Activated CD8-positive, alpha-beta memory T cell treated with anti-CD3 and anti-CD28 coated beads, Interleukin-2, amount 10 ng/mL, durations not matched to agents 7 days and 5 days (primary cell): ENCODE measurements around the gene BIN1. TPM values are rescaled to one million over a fixed set of nuclear protein-coding genes. Genes with fewer than 3 reads are reported as not detected.

Source experiments
- ATAC-seq: fragments of 150-1000 bp; cut with Tn5 transposase; one replicate; pipeline ENCODE4 v1.10.0; 2021; ENCODE audit warnings: moderate library complexity
- CTCF ChIA-PET: fragments of 350-600 bp; sonication (Branson Sonifier 250); formaldehyde crosslinking; loops from one replicate; lab custom pipeline; 2021; ENCODE audit warnings: antibody characterized with exemption; lab: Charles Lee
- DNase-seq: peaks from one replicate; pipeline ENCODE4 v3.0.0-alpha.2; 2020
- H3K27ac Mint-ChIP-seq: one replicate; pipeline ENCODE4 v1.8.0; 2021; ENCODE audit warnings: mild to moderate bottlenecking, mixed read lengths
- H3K27me3 Mint-ChIP-seq: one replicate; pipeline ENCODE4 v1.8.0; 2021; ENCODE audit warnings: mixed read lengths
- H3K36me3 Mint-ChIP-seq: one replicate; pipeline ENCODE4 v1.8.0; 2021; ENCODE audit warnings: mild to moderate bottlenecking, mixed read lengths
- H3K4me1 Mint-ChIP-seq: one replicate; pipeline ENCODE4 v1.8.0; 2021; ENCODE audit warnings: mixed read lengths
- H3K4me3 Mint-ChIP-seq: one replicate; pipeline ENCODE4 v1.8.0; 2021; ENCODE audit warnings: mild to moderate bottlenecking, moderate library complexity, mixed read lengths
- H3K9me3 Mint-ChIP-seq: one replicate; pipeline ENCODE4 v1.8.0; 2022; ENCODE audit warnings: low read depth, mixed read lengths
- total RNA-seq, 2 experiments: library from RNA; stranded (reverse); gene quantifications; one replicate each; pipeline ENCODE4 v1.2.3, GENCODE V29; 2021

BIN1 gene
- total RNA-seq, 2 experiments from 2014 or later, result 105 to 152 TPM

DNA sequence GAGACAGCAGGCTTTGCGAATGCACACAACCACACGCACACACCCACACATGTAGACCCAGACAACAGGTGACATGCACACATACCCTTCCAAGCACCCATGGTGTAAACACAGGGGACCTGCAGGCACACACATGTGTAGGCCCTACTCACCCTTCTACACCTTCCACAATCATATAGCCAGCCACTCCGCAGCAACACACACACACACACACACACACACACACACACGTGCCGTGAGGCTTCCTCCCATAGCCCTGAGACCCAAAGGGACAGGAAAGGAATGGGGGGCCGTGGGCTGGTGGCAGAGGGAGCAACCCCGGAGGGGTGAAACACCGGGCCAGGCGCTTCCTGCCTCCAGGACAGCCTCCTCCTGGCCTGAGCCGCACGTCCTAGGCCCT is 37.4 kb downstream of the BIN1 start:
- ATAC-seq, result no peak
- Mint-ChIP-seq H3K27ac (peak overlapping the region; percentile 45), H3K27me3 (no peaks in the 10 kb centered on the region), H3K36me3 (peaks cover 6% of the 10 kb centered on the region), H3K4me3 (no peak overlapping the region), H3K9me3 (no peaks in the 10 kb centered on the region), H3K4me1 (peaks cover 38% of the 10 kb centered on the region)
- CTCF ChIA-PET, result interaction anchor here (2.2 to 7.2 kb wide), 3 partner anchors 10 to 128 kb away, joined by 7 to 94 read pairs (median 22); no protein-coding TSS in a partner anchor
- DNase-seq, result no peak

DNA sequence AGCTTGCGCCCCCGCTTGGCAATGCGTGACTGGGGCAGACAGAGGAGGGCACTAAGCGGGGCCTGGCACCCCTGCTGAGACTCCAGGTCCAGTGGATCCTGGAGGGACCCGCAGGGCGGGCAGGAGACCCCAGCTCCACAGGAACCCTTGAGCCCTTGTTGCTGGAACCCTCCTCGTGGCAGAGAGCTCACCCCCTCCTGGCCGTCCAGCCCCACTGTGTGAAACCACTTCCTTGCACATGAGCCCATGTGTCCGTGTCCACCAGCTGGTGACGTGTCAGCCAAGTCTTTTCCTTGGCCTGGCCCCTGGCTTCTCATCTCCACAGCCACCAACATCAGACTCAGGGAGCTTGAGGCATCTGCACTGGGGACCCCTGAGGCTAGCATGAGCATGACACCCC is 38.0 kb downstream of the BIN1 start:
- H3K27ac Mint-ChIP-seq, result no peak overlapping the region
- no peaks in the 10 kb centered on the region for H3K27me3 Mint-ChIP-seq
- ATAC-seq (no peak), DNase-seq (no peak)
- H3K36me3 Mint-ChIP-seq, result peaks cover 6% of the 10 kb centered on the region
- no peak overlapping the region for H3K4me3 Mint-ChIP-seq
- H3K4me1 Mint-ChIP-seq, result peaks cover 41% of the 10 kb centered on the region
- H3K9me3 Mint-ChIP-seq, result no peaks in the 10 kb centered on the region
- CTCF ChIA-PET, result interaction anchor here (1.5 to 7.2 kb wide), 6 partner anchors 11 to 128 kb away, joined by 5 to 94 read pairs (median 10); no protein-coding TSS in a partner anchor

DNA sequence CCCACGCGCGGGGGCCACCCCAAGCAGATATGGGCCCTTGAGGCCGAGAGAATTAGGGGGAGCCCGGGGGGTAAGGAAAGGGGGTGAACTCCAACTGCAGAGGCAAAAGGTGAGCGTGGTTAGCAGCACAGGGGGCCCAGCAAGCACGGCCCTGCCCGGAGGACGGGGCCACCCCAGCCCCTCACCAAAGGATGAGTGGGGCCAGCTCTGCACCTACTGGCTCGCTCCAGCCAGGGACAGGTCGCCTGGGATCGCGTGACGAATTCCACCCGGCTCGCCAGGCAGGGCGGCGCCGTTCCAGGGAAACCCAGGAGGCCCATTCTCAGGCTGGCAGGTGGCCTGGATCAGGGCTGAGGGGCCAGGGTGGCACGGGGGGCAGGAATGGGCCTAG is 38.6 kb downstream of the BIN1 start:
- DNase-seq (no peak), ATAC-seq (no peak)
- peaks cover 9% of the 10 kb centered on the region for H3K36me3 Mint-ChIP-seq
- H3K9me3 Mint-ChIP-seq, result no peaks in the 10 kb centered on the region
- H3K4me3 Mint-ChIP-seq, result no peak overlapping the region
- no peak overlapping the region for H3K27ac Mint-ChIP-seq
- CTCF ChIA-PET, result interaction anchor here (0.7 to 7.2 kb wide), 24 partner anchors 11 to 412 kb away, joined by 3 to 94 read pairs (median 4); partner anchors contain the start of gene ERCC3
- H3K4me1 Mint-ChIP-seq, result peaks cover 41% of the 10 kb centered on the region
- H3K27me3 Mint-ChIP-seq, result no peaks in the 10 kb centered on the region

DNA sequence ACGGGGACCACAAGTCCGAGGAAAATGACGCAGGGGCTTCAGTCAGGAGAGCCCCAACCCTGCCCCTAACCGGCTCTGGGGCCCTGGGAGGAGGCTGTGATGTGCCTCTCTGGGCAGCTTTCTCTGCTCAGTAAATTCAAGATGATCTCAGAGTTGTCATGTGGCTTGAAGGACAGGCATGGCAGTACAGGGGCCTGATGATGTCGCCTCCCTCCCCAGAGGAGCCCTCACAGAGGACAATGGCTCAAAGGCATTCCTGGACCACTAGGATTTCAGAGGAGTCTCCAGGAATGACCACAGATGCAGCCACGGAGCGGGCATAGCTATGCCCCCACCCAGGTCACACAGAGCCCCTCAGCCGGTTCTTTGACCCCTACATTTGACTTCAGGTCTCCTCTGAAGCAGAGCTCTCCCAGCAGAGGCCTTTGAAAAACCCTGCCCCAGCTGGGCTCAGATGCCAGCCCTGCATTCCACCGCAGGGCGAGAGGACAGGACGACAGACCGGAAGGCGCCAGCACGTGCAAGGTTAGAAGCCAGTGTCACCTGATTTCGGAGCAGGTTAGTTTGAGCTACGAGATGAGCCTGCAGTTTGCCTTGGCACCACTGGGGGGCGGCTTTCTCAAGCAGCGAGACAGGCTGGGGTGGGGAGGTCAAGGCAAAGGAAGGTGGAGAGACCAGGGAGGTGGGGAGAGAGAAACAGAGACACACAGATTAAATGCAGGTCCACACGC is 39.2 kb downstream of the BIN1 start:
- CTCF ChIA-PET, result interaction anchor here (0.7 to 7.2 kb wide), 26 partner anchors 11 to 412 kb away, joined by 3 to 94 read pairs (median 4); partner anchors contain the start of gene ERCC3
- Mint-ChIP-seq H3K4me1 (peaks cover 41% of the 10 kb centered on the region), H3K4me3 (no peak overlapping the region), H3K27me3 (no peaks in the 10 kb centered on the region), H3K36me3 (peaks cover 12% of the 10 kb centered on the region), H3K27ac (peak overlapping the region; percentile 22), H3K9me3 (no peaks in the 10 kb centered on the region)
- ATAC-seq (peak; percentile 18), DNase-seq (peak; percentile 82)

DNA sequence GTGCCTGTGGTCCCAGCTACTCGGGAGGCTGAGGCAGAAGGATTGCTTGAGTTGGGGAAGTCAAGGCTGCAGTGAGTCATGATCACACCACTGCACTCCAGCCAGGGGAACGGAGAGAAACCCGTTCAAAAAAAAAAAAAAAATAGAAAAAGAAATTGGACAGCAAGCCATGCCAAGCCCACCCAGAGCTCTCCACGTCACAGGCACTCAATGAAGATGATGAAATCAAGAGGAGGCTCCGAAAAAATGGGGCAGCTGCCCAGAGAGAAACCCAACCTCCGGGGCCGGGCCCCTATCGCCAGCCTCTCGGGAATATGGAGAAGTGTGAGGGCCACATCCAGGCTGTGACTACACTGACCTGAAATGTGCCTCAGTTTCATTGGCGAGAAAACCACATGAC is 40.0 kb downstream of the BIN1 start:
- Mint-ChIP-seq H3K4me3 (no peak overlapping the region), H3K36me3 (peaks cover 15% of the 10 kb centered on the region), H3K9me3 (no peaks in the 10 kb centered on the region), H3K27ac (peak overlapping the region; percentile 41), H3K4me1 (peaks cover 44% of the 10 kb centered on the region), H3K27me3 (no peaks in the 10 kb centered on the region)
- DNase-seq (no peak), ATAC-seq (no peak)
- CTCF ChIA-PET, result interaction anchor here (1.2 to 7.2 kb wide), 5 partner anchors 13 to 413 kb away, joined by 4 to 94 read pairs (median 13); no protein-coding TSS in a partner anchor

DNA sequence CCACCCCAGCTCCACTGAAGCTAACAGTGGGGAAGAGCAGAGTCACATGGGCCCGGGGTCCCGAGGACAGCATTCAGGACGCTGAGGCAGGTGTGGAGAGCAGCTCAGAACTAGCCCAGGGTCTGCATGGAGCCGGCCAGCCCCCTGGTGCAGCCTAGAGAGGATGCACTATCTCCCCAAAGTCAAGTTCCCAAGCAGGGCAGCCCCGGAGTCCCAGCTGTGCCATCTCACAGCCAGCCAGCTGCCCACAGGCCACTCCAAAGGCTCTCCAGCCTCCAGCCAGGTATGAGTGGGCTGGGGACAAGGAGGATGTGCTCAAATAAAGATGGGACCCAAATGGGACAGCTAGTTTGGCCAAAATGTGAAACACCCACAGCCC is 41.0 kb downstream of the BIN1 start:
- DNase-seq (no peak), ATAC-seq (no peak)
- Mint-ChIP-seq H3K4me1 (peaks cover 42% of the 10 kb centered on the region), H3K27me3 (no peaks in the 10 kb centered on the region), H3K36me3 (peaks cover 15% of the 10 kb centered on the region), H3K27ac (no peak overlapping the region), H3K4me3 (no peak overlapping the region), H3K9me3 (no peaks in the 10 kb centered on the region)
- CTCF ChIA-PET, result interaction anchor here (7.2 kb wide), 1 partner anchor 14 kb away, joined by 94 read pairs; no protein-coding TSS in a partner anchor

DNA sequence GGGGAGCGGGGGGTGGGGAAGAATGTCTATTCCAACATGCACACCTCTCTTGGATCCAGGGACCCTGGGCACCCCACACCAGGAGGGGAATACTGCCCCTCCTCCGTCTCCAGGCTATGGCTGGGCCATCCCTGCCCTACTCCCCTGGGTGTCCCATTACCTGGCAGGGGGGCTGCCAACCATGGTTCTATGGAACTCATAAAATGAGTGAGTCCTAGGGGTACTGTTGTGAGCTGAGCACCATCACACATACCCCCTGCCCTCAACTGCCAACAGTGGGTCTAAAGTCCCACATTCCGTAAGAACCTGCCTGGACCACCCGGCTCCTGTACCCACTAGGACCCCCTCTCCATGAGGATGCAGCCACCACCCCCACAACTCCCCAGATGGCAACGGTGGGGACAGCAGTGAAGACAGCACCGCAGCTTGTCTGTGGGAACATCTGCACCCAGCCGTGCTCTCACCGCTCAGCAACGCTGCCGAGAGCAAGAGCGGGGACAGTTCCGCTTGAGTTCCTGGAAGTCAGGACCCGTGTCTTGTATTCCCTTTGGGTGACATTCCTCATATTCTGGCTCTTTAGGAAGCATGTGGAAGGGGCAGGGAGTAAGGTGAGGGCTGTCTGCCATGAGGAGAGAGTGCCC is 41.5 kb downstream of the BIN1 start:
- Mint-ChIP-seq H3K9me3 (no peaks in the 10 kb centered on the region), H3K4me3 (no peak overlapping the region), H3K27ac (peak overlapping the region; percentile 58), H3K36me3 (peaks cover 15% of the 10 kb centered on the region), H3K27me3 (no peaks in the 10 kb centered on the region), H3K4me1 (peaks cover 37% of the 10 kb centered on the region)
- no peak for DNase-seq
- CTCF ChIA-PET, result interaction anchor here (0.6 to 7.2 kb wide), 2 partner anchors 14 to 26 kb away, joined by 3 to 94 read pairs; no protein-coding TSS in a partner anchor
- ATAC-seq, result no peak

DNA sequence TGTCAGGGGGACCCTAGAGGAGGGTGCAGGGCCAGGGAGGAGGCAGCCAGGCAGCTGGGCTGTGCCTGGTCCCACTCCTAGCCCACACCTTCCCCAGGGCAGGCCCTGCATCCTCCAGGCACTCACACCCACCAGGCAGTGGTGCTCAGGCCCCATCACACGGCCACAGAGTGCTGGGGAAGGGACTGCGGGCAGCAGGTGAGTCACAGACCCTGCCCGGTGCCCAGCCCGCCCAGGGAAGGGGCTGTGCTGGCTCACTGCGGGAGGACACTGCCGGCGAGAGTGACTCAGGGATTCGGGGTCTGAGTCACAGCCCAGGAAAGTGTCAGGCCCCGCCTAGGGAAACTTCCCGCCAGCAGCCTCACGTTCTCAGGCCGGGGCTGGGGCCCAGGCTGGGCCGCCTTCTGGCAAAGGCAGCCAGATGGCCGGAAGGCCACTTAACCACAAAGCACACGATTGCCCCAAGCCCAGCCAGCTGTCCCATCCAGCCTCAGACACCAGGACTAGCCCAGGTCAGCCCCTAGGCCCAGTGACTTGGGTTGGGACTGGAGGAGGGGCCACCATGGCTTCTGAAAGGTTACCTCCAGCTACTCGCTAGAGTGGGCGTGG is 42.2 kb downstream of the BIN1 start:
- Mint-ChIP-seq H3K4me1 (peaks cover 37% of the 10 kb centered on the region), H3K27me3 (no peaks in the 10 kb centered on the region), H3K9me3 (no peaks in the 10 kb centered on the region), H3K4me3 (no peak overlapping the region), H3K27ac (peak overlapping the region; percentile 77), H3K36me3 (peaks cover 13% of the 10 kb centered on the region)
- DNase-seq (peak; percentile 90), ATAC-seq (peak; percentile 92)
- CTCF ChIA-PET, result interaction anchor here (0.6 to 7.2 kb wide), 3 partner anchors 15 to 26 kb away, joined by 3 to 94 read pairs (median 4); no protein-coding TSS in a partner anchor

DNA sequence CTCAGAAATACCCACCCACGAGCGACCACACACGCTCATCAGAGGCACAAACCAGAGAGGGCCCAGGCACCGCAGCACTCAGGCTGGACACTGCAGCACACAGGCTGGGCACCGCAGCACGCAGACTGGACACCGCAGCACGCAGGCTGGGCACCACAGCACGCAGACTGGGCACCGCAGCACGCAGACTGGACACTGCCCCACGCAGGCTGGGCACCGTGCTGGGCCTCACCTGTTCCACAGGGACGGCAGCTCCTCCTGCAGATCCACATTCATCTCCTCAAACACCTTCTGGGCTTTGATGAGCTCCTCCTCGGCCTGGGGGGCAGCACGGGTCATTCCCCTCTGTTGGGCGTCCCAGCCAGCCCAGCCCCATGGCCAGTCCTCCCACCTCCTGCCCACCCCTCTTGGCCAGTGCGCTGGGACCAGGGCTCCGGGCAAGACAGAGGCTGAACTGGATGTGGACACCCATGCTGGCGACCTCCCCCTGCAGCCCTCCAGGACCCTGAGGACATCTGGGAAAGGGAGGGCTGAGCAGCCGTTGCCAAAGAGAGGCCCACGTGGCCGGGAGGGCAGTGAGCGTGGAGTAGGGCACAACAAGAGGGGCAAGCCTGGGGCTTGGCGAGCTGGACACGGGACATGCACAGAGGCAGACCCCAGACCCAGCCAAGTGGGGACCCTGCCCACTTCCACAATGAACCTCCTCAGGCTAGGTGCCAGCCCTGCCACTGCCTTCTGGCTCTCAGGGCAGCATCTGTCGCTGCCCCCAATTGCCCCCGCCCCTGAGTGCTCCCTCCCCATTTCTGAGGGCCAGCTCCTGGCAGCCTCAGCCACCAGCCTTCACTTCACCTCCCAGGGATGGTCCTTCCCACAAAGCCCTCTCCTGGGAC is 43.0 kb downstream of the BIN1 start:
- no peak overlapping the region for H3K4me3 Mint-ChIP-seq
- DNase-seq (no peak), ATAC-seq (no peak)
- H3K9me3 Mint-ChIP-seq, result no peaks in the 10 kb centered on the region
- peaks cover 9% of the 10 kb centered on the region for H3K36me3 Mint-ChIP-seq
- CTCF ChIA-PET, result interaction anchor here (0.5 to 7.2 kb wide), 3 partner anchors 8 to 16 kb away, joined by 3 to 94 read pairs (median 4); no protein-coding TSS in a partner anchor
- H3K27ac Mint-ChIP-seq, result peak overlapping the region; percentile 77
- peaks cover 29% of the 10 kb centered on the region for H3K4me1 Mint-ChIP-seq
- H3K27me3 Mint-ChIP-seq, result no peaks in the 10 kb centered on the region

DNA sequence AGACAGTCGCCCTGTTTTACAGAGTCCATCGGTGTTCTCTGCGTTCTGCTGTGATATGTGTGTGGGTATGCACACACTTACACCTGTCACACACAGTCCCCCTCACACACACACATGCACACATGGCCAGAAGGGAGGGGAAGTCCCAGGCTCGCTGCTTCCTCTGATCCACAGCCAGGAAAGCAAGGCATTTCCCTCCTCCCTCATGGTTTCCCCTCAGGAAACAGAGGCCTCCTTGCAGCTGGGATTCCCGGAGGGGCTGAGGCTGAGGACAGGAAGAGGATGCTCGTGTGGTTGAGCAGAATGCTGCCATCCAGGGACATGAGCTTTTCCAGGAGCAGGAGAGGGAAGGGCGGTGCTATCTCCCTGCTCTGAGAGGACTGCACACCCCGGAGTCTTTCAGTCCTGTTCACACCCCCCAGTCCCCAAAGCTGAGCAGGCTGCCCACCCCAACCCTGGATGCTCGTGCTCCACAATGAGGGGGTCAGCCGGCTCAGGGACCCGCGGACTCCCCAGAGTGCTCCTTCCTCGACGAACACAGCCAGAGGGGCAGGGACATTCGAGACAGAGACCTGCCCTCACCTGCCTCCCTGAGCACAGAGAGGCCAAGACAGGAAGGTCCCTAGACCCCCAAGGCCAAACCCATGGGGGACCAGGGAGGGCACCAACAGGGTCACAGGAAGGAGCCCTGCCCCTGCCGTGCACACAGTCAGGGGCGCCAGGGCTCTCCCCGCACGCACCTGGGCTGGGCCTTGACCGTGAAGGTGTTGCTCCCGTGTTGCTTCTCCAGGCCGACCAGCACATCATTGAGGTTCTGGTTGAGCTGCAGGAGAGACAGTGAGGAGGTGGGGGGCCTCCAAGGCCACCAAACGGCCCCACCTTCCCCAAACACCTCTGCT is 45.3 kb downstream of the BIN1 start:
- no peak overlapping the region for H3K4me3 Mint-ChIP-seq
- peaks cover 14% of the 10 kb centered on the region for H3K36me3 Mint-ChIP-seq
- no peak for DNase-seq
- H3K4me1 Mint-ChIP-seq, result peaks cover 21% of the 10 kb centered on the region
- no peak for ATAC-seq
- no peak overlapping the region for H3K27ac Mint-ChIP-seq
- CTCF ChIA-PET, result interaction anchor here (0.9 kb wide), 1 partner anchor 12 kb away, joined by 3 read pairs; no protein-coding TSS in a partner anchor
- H3K9me3 Mint-ChIP-seq, result no peaks in the 10 kb centered on the region
- no peaks in the 10 kb centered on the region for H3K27me3 Mint-ChIP-seq

DNA sequence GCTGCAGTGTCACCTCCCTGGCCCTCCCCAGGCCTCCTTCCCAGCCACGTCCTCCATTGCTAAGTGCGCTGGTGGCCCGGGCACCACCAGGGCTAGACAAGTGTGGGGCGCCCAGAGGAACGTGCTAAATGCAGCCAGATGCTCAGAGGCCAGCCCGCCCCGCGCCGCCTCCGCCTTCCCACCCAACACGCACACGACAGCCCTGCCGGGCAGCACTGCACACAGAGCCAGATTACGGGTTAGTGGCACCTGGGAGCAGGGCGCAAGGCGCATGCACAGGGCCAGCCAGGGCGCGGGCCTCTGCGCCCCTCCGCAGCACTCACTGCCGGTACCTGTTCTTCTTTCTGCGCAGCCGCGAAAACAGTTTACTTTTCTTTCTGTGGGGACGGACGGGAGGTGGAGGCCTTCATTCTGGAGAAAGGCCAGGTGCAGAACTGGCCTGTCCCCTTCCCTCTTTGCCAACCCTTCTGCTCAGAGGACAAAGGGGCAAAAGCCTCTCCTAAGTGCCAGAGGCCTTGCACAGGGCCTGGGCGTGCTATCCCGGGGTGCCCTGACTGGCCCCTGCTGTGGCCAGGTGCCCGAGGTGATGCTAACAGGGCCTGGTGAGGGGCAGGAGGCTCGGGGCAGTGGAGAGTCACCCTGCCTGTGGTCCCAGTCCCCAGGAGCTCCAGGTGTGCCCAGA is 46.5 kb downstream of the BIN1 start:
- no peak for ATAC-seq
- Mint-ChIP-seq H3K27ac (no peak overlapping the region), H3K36me3 (peaks cover 14% of the 10 kb centered on the region), H3K9me3 (no peaks in the 10 kb centered on the region), H3K27me3 (no peaks in the 10 kb centered on the region), H3K4me1 (peaks cover 16% of the 10 kb centered on the region), H3K4me3 (no peak overlapping the region)
- CTCF ChIA-PET, result no interaction called here
- no peak for DNase-seq
